Measurements from ENCODE around the gene INVS. TPM values are rescaled to one million over a fixed set of nuclear protein-coding genes. Genes with fewer than 3 reads are reported as not detected.
"Not testable (repeated sequence)": the region's sequence is repeated elsewhere in the genome, so short reads cannot be mapped to it uniquely, and the experiment has no call there.

The INVS gene
- total RNA-seq, 4 donors from 2014 or later, result 5.5 to 13.9 (median 6.7) TPM

GRCh38 chr9:100131216-100131615, 32.2 kb downstream of the INVS start:
- in situ Hi-C loops (cut with MboI; ENCODE audit: low sequenced_read_pairs in 4 of 4) (no loop called here), intact Hi-C loops (cut with DNase I; ENCODE audit: low total_unique reads) (no loop called here)
- ATAC-seq (no peak), DNase-seq (no peak)
- Histone ChIP-seq H3K36me3 (peaks cover 0 to 5% of the 10 kb centered on the region in 2 donors), H3K27ac (no peak overlapping the region), H3K4me3 (no peak overlapping the region), H3K9me3 (no peaks in the 10 kb centered on the region), H3K27me3 (no peaks in the 10 kb centered on the region), H3K4me1 (peaks cover 0 to 19% of the 10 kb centered on the region in 2 donors)
- no peak for TF ChIP-seq CTCF (IDR thresholded peaks at IDR 0.05 in 4 of 5, conservative IDR thresholded peaks at IDR 0.05 in 1 of 5)
- TF ChIP-seq POLR2A (IDR thresholded peaks at IDR 0.05), result no peak

GRCh38 chr9:100131875-100132430, 32.9 kb downstream of the INVS start:
- Histone ChIP-seq H3K4me3 (no peak overlapping the region), H3K36me3 (peaks cover 0 to 5% of the 10 kb centered on the region in 2 donors), H3K27me3 (no peaks in the 10 kb centered on the region), H3K4me1 (peaks cover 0 to 19% of the 10 kb centered on the region in 2 donors), H3K9me3 (no peaks in the 10 kb centered on the region), H3K27ac (no peak overlapping the region)
- no peak for DNase-seq
- in situ Hi-C loops (cut with MboI; ENCODE audit: low sequenced_read_pairs in 4 of 4) (no loop called here), intact Hi-C loops (cut with DNase I; ENCODE audit: low total_unique reads) (no loop called here)
- TF ChIP-seq POLR2A (IDR thresholded peaks at IDR 0.05) (no peak), CTCF (IDR thresholded peaks at IDR 0.05 in 4 of 5, conservative IDR thresholded peaks at IDR 0.05 in 1 of 5) (no peak)
- no peak for ATAC-seq

- intact Hi-C loops (cut with DNase I; ENCODE audit: low total_unique reads), result no loop called here
- Histone ChIP-seq H3K27ac (no peak overlapping the region), H3K9me3 (no peaks in the 10 kb centered on the region), H3K4me3 (no peak overlapping the region), H3K36me3 (peaks cover 0 to 3% of the 10 kb centered on the region in 2 donors), H3K27me3 (no peaks in the 10 kb centered on the region), H3K4me1 (peaks cover 0 to 19% of the 10 kb centered on the region in 2 donors)
- DNase-seq, result no peak
- in situ Hi-C loops (cut with MboI; ENCODE audit: low sequenced_read_pairs in 4 of 4), result no loop called here
- TF ChIP-seq CTCF (IDR thresholded peaks at IDR 0.05 in 4 of 5, conservative IDR thresholded peaks at IDR 0.05 in 1 of 5), result no peak
- TF ChIP-seq POLR2A (IDR thresholded peaks at IDR 0.05), result no peak
- no peak for ATAC-seq
These were observed 35.7 kb downstream of the INVS start for GRCh38 chr9:100134731-100135130.

DNA sequence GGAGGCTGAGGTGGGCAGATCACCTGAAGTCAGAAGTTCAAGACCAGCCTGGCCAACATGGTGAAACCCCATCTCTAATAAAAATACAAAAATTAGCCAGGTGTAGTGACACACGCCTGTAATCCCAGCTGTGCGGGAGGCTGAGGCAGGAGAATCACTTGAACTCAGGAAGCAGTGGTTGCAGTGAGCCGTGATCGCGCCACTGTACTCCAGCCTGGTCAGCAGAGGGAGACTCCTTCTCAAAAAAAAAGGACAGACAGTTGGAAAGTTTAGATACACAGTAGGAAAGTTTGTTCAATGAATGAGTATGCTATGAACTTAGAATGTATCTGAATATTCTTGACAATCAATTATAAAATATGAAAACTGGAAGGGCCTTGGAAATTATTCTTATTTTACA, 37.8 kb downstream of the INVS start:
- ATAC-seq; H3K27ac ChIP-seq; H3K4me1 ChIP-seq; DNase-seq; H3K4me3 ChIP-seq; H3K9me3 ChIP-seq; in situ Hi-C loops (cut with MboI; ENCODE audit: low sequenced_read_pairs in 4 of 4); H3K36me3 ChIP-seq; H3K27me3 ChIP-seq; intact Hi-C loops (cut with DNase I; ENCODE audit: low total_unique reads): not testable (repeated sequence)

- DNase-seq; H3K9me3 ChIP-seq; intact Hi-C loops (cut with DNase I; ENCODE audit: low total_unique reads); H3K27me3 ChIP-seq; in situ Hi-C loops (cut with MboI; ENCODE audit: low sequenced_read_pairs in 4 of 4); H3K36me3 ChIP-seq; H3K4me3 ChIP-seq; ATAC-seq; H3K27ac ChIP-seq; H3K4me1 ChIP-seq: not testable (repeated sequence)
These were observed 41.3 kb downstream of the INVS start for GRCh38 chr9:100140303-100140702.

DNA sequence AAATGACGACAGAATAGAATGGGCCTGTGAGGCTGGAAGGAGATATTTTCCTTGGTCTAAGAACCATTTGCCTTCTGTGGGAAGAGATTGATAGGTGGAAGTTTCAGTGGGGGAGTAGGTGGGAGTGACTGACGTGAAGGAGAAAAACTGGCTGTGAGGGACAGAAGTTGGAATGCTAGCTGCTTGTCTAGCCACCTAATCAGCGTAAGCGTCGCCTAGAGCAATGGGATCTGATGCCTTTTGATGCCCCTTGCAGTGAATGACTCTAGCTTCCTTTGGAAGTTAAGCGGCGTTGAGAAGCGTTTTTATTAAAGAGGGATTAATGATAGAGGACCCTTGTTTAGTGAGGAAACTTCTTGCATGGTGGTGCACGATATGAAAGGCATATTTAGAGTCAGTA, 42.8 kb downstream of the INVS start:
- H3K36me3 ChIP-seq; ATAC-seq; DNase-seq; H3K4me1 ChIP-seq; H3K9me3 ChIP-seq; H3K27me3 ChIP-seq; intact Hi-C loops (cut with DNase I; ENCODE audit: low total_unique reads); H3K27ac ChIP-seq; in situ Hi-C loops (cut with MboI; ENCODE audit: low sequenced_read_pairs in 4 of 4); H3K4me3 ChIP-seq: not testable (repeated sequence)

- H3K9me3 ChIP-seq; in situ Hi-C loops (cut with MboI; ENCODE audit: low sequenced_read_pairs in 4 of 4); H3K36me3 ChIP-seq; H3K27me3 ChIP-seq; ATAC-seq; DNase-seq; H3K4me1 ChIP-seq; H3K4me3 ChIP-seq; H3K27ac ChIP-seq; intact Hi-C loops (cut with DNase I; ENCODE audit: low total_unique reads): not testable (repeated sequence)
These were observed 46.3 kb downstream of the INVS start for GRCh38 chr9:100145167-100145934.

GRCh38 chr9:100145976-100146375, 46.9 kb downstream of the INVS start:
- H3K4me3 ChIP-seq; intact Hi-C loops (cut with DNase I; ENCODE audit: low total_unique reads); H3K27ac ChIP-seq; H3K9me3 ChIP-seq; H3K4me1 ChIP-seq; in situ Hi-C loops (cut with MboI; ENCODE audit: low sequenced_read_pairs in 4 of 4); H3K27me3 ChIP-seq; H3K36me3 ChIP-seq; ATAC-seq; DNase-seq: not testable (repeated sequence)
